Measurements from ENCODE around the gene NOD1.
"Not testable (repeated sequence)": the region's sequence is repeated elsewhere in the genome, so short reads cannot be mapped to it uniquely, and the experiment has no call there.

NOD1 gene

DNA sequence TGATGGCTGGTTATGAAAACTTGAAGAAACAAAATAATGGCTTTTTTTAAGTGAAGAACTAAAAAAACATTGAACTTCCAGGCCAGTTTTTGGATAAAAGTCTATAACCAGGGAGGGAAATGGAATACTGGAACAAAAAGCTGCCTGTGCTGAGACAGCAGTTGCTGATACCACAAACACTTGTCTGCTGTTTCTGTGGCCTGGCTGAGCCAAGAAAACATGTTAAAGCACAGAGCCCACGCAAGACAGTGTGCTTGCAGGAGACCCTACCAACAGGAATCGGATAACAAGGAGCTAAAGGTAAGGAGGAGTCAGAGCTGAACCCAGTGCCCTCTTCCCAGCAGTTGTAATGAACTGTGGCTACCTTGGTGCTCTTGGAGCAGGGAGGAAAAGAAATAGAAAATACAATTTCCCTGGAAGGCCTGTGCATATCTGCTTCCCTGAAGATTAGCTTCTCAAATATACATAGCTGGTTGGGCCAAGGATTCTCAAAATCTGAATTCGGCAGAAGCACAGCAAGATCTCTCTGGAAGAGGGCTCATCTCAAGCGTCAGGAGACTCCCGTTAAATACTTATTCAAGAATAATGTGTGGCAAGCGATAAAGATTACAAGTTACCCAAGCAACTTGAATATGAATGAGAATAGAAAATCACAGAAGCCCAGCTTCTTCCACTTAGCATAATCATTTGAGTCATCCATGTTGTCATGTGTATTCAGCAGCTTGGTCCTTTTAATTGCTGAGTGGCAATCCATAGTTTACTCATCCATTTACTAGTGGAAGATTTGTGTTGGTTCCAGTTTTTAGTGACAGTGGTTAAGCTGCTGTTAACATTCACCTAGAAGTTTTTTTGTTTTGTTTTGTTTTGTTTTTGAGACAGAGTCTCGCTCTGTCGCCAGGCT lies 87.6 kb downstream of the NOD1 start:
- Histone ChIP-seq H3K9me3 (ENCODE audit: severe bottlenecking) (no peaks in the 10 kb centered on the region), H3K4me3 (ENCODE audit: severe bottlenecking) (no peak overlapping the region), H3K36me3 (ENCODE audit: low read depth) (no peaks in the 10 kb centered on the region), H3K4me1 (ENCODE audit: insufficient read depth, poor library complexity, severe bottlenecking) (no peaks in the 10 kb centered on the region), H3K27me3 (ENCODE audit: insufficient read depth, poor library complexity, severe bottlenecking) (no peaks in the 10 kb centered on the region), H3K27ac (ENCODE audit: poor library complexity, severe bottlenecking) (no peak overlapping the region)
- ATAC-seq (ENCODE audit: low read depth): no peak
- no peak for TF ChIP-seq CTCF (IDR thresholded peaks at IDR 0.05; ENCODE audit: poor library complexity, severe bottlenecking)
- no peak for DNase-seq (ENCODE audit: low spot score)

- H3K27me3 ChIP-seq (ENCODE audit: insufficient read depth, poor library complexity, severe bottlenecking): no peaks in the 10 kb centered on the region
- no peaks in the 10 kb centered on the region for H3K36me3 ChIP-seq (ENCODE audit: low read depth)
- no peaks in the 10 kb centered on the region for H3K4me1 ChIP-seq (ENCODE audit: insufficient read depth, poor library complexity, severe bottlenecking)
- no peak for TF ChIP-seq CTCF (IDR thresholded peaks at IDR 0.05; ENCODE audit: poor library complexity, severe bottlenecking)
- no peaks in the 10 kb centered on the region for H3K9me3 ChIP-seq (ENCODE audit: severe bottlenecking)
- H3K4me3 ChIP-seq (ENCODE audit: severe bottlenecking): no peak overlapping the region
- DNase-seq (ENCODE audit: low spot score) (no peak), ATAC-seq (ENCODE audit: low read depth) (no peak)
- H3K27ac ChIP-seq (ENCODE audit: poor library complexity, severe bottlenecking): no peak overlapping the region
These were observed 88.8 kb downstream of the NOD1 start for GRCh38 chr7:30389791-30390190.

- Histone ChIP-seq H3K27ac (ENCODE audit: poor library complexity, severe bottlenecking) (no peak overlapping the region), H3K36me3 (ENCODE audit: low read depth) (no peaks in the 10 kb centered on the region)
These were observed 96.0 kb downstream of the NOD1 start for GRCh38 chr7:30382607-30383006.

GRCh38 chr7:30380824-30381223 lies 97.8 kb downstream of the NOD1 start:
- ATAC-seq (ENCODE audit: low read depth); H3K27ac ChIP-seq (ENCODE audit: poor library complexity, severe bottlenecking); H3K9me3 ChIP-seq (ENCODE audit: severe bottlenecking); H3K36me3 ChIP-seq (ENCODE audit: low read depth); H3K4me1 ChIP-seq (ENCODE audit: insufficient read depth, poor library complexity, severe bottlenecking); DNase-seq (ENCODE audit: low spot score); H3K4me3 ChIP-seq (ENCODE audit: severe bottlenecking); H3K27me3 ChIP-seq (ENCODE audit: insufficient read depth, poor library complexity, severe bottlenecking): not testable (repeated sequence)

More at GRCh38 chr7:30382607-30383006, 96.0 kb downstream of the NOD1 start:
- no peak for DNase-seq (ENCODE audit: low spot score)
- Histone ChIP-seq H3K4me3 (ENCODE audit: severe bottlenecking) (no peak overlapping the region), H3K9me3 (ENCODE audit: severe bottlenecking) (peaks cover 3% of the 10 kb centered on the region), H3K27me3 (ENCODE audit: insufficient read depth, poor library complexity, severe bottlenecking) (no peaks in the 10 kb centered on the region), H3K4me1 (ENCODE audit: insufficient read depth, poor library complexity, severe bottlenecking) (no peaks in the 10 kb centered on the region)
- TF ChIP-seq CTCF (IDR thresholded peaks at IDR 0.05; ENCODE audit: poor library complexity, severe bottlenecking): no peak
- ATAC-seq (ENCODE audit: low read depth): no peak

- Histone ChIP-seq H3K4me1 (ENCODE audit: insufficient read depth, poor library complexity, severe bottlenecking) (no peaks in the 10 kb centered on the region), H3K27ac (ENCODE audit: poor library complexity, severe bottlenecking) (no peak overlapping the region), H3K36me3 (ENCODE audit: low read depth) (no peaks in the 10 kb centered on the region), H3K27me3 (ENCODE audit: insufficient read depth, poor library complexity, severe bottlenecking) (no peaks in the 10 kb centered on the region), H3K9me3 (ENCODE audit: severe bottlenecking) (peaks cover 3% of the 10 kb centered on the region), H3K4me3 (ENCODE audit: severe bottlenecking) (no peak overlapping the region)
- ATAC-seq (ENCODE audit: low read depth) (no peak), DNase-seq (ENCODE audit: low spot score) (no peak)
- TF ChIP-seq CTCF (IDR thresholded peaks at IDR 0.05; ENCODE audit: poor library complexity, severe bottlenecking): no peak
These were observed 98.3 kb downstream of the NOD1 start for GRCh38 chr7:30380294-30380693.
